Liver (tissue), 9 donors: ENCODE results near the gene CLIP1. TPM values are rescaled to one million over a fixed set of nuclear protein-coding genes. Genes with fewer than 3 reads are reported as not detected.
"Not testable (repeated sequence)": the region's sequence is repeated elsewhere in the genome, so short reads cannot be mapped to it uniquely, and the experiment has no call there.

Experiments
- DNase-seq: peaks from one replicate; pipeline ENCODE4 v3.0.0-alpha.2; 2017; ENCODE audit warnings: low spot score
- H3K27ac ChIP-seq, 2 donors: one replicate each; pipeline ENCODE4 v1.7.0; 2013; ENCODE audit warnings: inconsistent platforms in 2 of 2, low read length in 2 of 2, control low read depth in 1 of 2, low read depth in 1 of 2, mild to moderate bottlenecking in 1 of 2
- H3K27me3 ChIP-seq, 4 donors: one replicate each; pipeline versions ENCODE4 v1.6.1 to v1.7.0; 2013; ENCODE audit warnings: low read length in 3 of 4, inconsistent platforms in 1 of 4, mild to moderate bottlenecking in 1 of 4, moderate library complexity in 1 of 4; ENCODE audit not compliant: control insufficient read depth in 4 of 4, insufficient read depth in 4 of 4
- H3K36me3 ChIP-seq, 4 donors: one replicate each; pipeline versions ENCODE4 v1.6.1 to v1.7.0; 2013; ENCODE audit warnings: low read length in 3 of 4, mild to moderate bottlenecking in 3 of 4, low read depth in 1 of 4, moderate library complexity in 1 of 4; ENCODE audit not compliant: control insufficient read depth in 4 of 4, insufficient read depth in 3 of 4
- H3K4me1 ChIP-seq, 4 donors: one replicate each; pipeline versions ENCODE4 v1.6.1 to v1.7.0; 2013; ENCODE audit warnings: low read length in 3 of 4, mild to moderate bottlenecking in 3 of 4, moderate library complexity in 1 of 4; ENCODE audit not compliant: control insufficient read depth in 4 of 4, insufficient read depth in 4 of 4
- H3K4me3 ChIP-seq, 3 donors: one replicate each; pipeline versions ENCODE4 v1.6.1 to v1.7.0; 2013; ENCODE audit warnings: low read length in 3 of 3, control low read depth in 1 of 3, low read depth in 1 of 3, mild to moderate bottlenecking in 1 of 3
- H3K9ac ChIP-seq, 2 donors: one replicate each; pipeline ENCODE4 v1.7.0; 2013; ENCODE audit warnings: low read length in 2 of 2, mild to moderate bottlenecking in 2 of 2, moderate library complexity in 2 of 2, control low read depth in 1 of 2, low read depth in 1 of 2
- H3K9me3 ChIP-seq, 4 donors: one replicate each; pipeline versions ENCODE4 v1.6.1 to v1.7.0; 2013; ENCODE audit warnings: low read length in 3 of 4; ENCODE audit not compliant: control insufficient read depth in 4 of 4
- FOXA1 ChIP-seq: IDR thresholded peaks from 2 replicates; pipeline ENCODE4 v1.6.1; 2016; ENCODE audit warnings: antibody characterized with exemption
- GABPA ChIP-seq, 2 donors: IDR thresholded peaks in 1 of 2; conservative IDR thresholded peaks in 1 of 2; 2 replicates each; pipeline ENCODE4 v1.6.1; 2016; ENCODE audit warnings: antibody characterized with exemption in 2 of 2, mild to moderate bottlenecking in 1 of 2, moderate library complexity in 1 of 2
- HNF4A ChIP-seq, 2 donors: conservative IDR thresholded peaks; 2 replicates each; pipeline ENCODE4 v1.6.1; 2016; ENCODE audit warnings: antibody characterized with exemption in 2 of 2, mild to moderate bottlenecking in 2 of 2
- HNF4G ChIP-seq: IDR thresholded peaks from 2 replicates; pipeline ENCODE4 v1.6.1; 2016; ENCODE audit warnings: antibody characterized with exemption
- JUND ChIP-seq, 2 donors: IDR thresholded peaks; 2 replicates each; pipeline ENCODE4 v1.6.1; 2016; ENCODE audit warnings: antibody characterized with exemption in 2 of 2
- NR2F2 ChIP-seq: IDR thresholded peaks from 2 replicates; pipeline ENCODE4 v1.6.1; 2016; ENCODE audit warnings: antibody characterized with exemption
- RAD21 ChIP-seq, 2 donors: IDR thresholded peaks; 2 replicates each; pipeline ENCODE4 v1.6.1; 2016; ENCODE audit warnings: antibody characterized with exemption in 2 of 2, mild to moderate bottlenecking in 2 of 2
- REST ChIP-seq: IDR thresholded peaks from 2 replicates; pipeline ENCODE4 v1.6.1; 2016; ENCODE audit warnings: antibody characterized with exemption, mild to moderate bottlenecking
- RXRA ChIP-seq, 2 donors: IDR thresholded peaks; 2 replicates each; pipeline ENCODE4 v1.6.1; 2017 to 2018; ENCODE audit warnings: antibody characterized with exemption in 2 of 2, mild to moderate bottlenecking in 1 of 2
- SP1 ChIP-seq: IDR thresholded peaks from 2 replicates; pipeline ENCODE4 v1.6.1; 2018; ENCODE audit warnings: antibody characterized with exemption, mild to moderate bottlenecking
- YY1 ChIP-seq: IDR thresholded peaks from 2 replicates; pipeline ENCODE4 v1.6.1; 2016; ENCODE audit warnings: antibody characterized with exemption, mild to moderate bottlenecking
- ZBTB33 ChIP-seq: IDR thresholded peaks from 2 replicates; pipeline ENCODE4 v1.6.1; 2016; ENCODE audit warnings: antibody characterized with exemption
- WGBS: extraction: QIAGEN DNeasy Blood & Tissue Kit; methylation state at CpG from one replicate; pipeline ENCODE4 v1.1.7; 2013; 5-methylcytosine and 5-hydroxymethylcytosine counted together
- polyA plus RNA-seq, 2 donors: library from polyadenylated mRNA; stranded (reverse) in 1 of 2; unstranded in 1 of 2; fragments of 200-250 nt in 1 of 2; fragments of >200 nt in 1 of 2; fragmentation: Nextera tagmentation in 1 of 2; extraction: Ambion mirVana in 1 of 2; gene quantifications; one replicate each; pipeline versions ENCODE4 v1.2.1 to v1.2.3, GENCODE V29; 2013 to 2015
- total RNA-seq, 2 donors: library from RNA; depleted of rRNA; stranded (reverse); fragments of >200 nt; gene quantifications; one replicate each; pipeline ENCODE4 v1.2.3, GENCODE V29; 2014
- TF ChIP-seq, protein P1 (sequence below): IDR thresholded peaks from 2 replicates; pipeline ENCODE4 v1.6.1; 2016; ENCODE audit warnings: antibody characterized with exemption
- TF ChIP-seq, protein P2 (sequence below): IDR thresholded peaks from 2 replicates; pipeline ENCODE4 v1.6.1; 2016; ENCODE audit warnings: antibody characterized with exemption
- donor health status: healthy.
- donor health status: healthy.
- donor health status: healthy.
- donor health status: healthy.
- donor health status: healthy.

The CLIP1 gene
- total and polyA plus RNA-seq, 4 donors = 13.0 to 41.9 (median 26.0) TPM

DNA sequence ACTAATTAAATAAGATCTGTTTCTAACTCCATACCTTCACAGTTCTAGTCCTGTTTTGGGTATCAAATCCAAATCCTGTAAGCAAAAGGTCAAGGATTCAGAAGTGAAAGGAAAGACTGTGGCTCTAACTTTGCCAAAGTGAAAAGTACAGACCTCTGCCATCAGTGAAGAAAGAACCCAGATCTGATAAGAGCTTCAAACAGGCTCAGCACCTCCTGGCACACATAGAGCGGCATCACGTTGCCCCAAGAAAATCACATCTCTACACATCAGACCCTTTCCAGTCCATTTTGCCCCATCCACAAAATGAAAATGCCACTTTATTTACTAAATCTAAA, 23.2 kb downstream of the CLIP1 start (continued):
- no peak for TF ChIP-seq REST
- TF ChIP-seq HNF4A (conservative IDR thresholded peaks at IDR 0.05) = peak in 1 of 2 donors; percentile 8
- no peak for TF ChIP-seq FOXA1
- TF ChIP-seq SP1 = peak; percentile 6
- peak in 1 of 2 donors; percentile 49 for TF ChIP-seq RXRA (IDR thresholded peaks at IDR 0.05)
- TF ChIP-seq ZBTB33 = no peak
- TF ChIP-seq, protein P1, sequence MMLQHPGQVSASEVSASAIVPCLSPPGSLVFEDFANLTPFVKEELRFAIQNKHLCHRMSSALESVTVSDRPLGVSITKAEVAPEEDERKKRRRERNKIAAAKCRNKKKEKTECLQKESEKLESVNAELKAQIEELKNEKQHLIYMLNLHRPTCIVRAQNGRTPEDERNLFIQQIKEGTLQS = no peak

GRCh38 chr12:122397981-122398380, 24.5 kb downstream of the CLIP1 start:
- not testable (repeated sequence) for H3K27ac ChIP-seq, DNase-seq
- H3K4me1 ChIP-seq = peaks cover 1 to 28% (median 16%) of the 10 kb centered on the region in 4 donors

DNA sequence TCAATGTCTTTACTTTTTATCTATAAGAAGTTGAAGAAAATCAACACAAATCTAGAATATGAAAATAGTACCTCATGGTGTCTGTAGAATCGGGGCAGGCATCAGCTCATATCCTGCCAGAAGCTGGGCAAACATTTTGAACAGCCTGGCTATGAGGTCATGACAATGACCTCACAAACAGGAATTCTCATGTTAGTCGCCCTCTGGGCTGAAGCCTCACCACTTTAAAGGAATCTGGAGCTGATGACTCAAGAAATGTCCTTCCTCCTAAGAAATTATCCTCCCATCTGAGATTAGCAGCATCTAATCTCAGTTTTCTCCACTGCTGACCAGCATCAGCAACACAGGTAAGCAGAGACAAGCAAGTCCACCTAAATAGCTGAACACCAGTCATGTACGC, 27.1 kb downstream of the CLIP1 start:
- Histone ChIP-seq H3K36me3 (peaks cover 0 to 4% (median 0%) of the 10 kb centered on the region in 4 donors), H3K27ac (peak overlapping the region; percentile 77 to 79), H3K4me3 (no peak overlapping the region), H3K9me3 (no peaks in the 10 kb centered on the region), H3K27me3 (no peaks in the 10 kb centered on the region), H3K4me1 (peaks cover 0 to 24% (median 14%) of the 10 kb centered on the region in 4 donors), H3K9ac (peak overlapping the region in 1 of 2 donors; percentile 72)
- 48% methylated on average over 3 of the region's 3 CpGs for WGBS
- TF ChIP-seq RAD21 (IDR thresholded peaks at IDR 0.05) = no peak
- no peak for DNase-seq

More at GRCh38 chr12:122397981-122398380, 24.5 kb downstream of the CLIP1 start:
- H3K27me3 ChIP-seq, H3K36me3 ChIP-seq, H3K9me3 ChIP-seq, H3K4me3 ChIP-seq, H3K9ac ChIP-seq: not testable (repeated sequence)
- WGBS = 75% methylated on average over 6 of the region's 6 CpGs

DNA sequence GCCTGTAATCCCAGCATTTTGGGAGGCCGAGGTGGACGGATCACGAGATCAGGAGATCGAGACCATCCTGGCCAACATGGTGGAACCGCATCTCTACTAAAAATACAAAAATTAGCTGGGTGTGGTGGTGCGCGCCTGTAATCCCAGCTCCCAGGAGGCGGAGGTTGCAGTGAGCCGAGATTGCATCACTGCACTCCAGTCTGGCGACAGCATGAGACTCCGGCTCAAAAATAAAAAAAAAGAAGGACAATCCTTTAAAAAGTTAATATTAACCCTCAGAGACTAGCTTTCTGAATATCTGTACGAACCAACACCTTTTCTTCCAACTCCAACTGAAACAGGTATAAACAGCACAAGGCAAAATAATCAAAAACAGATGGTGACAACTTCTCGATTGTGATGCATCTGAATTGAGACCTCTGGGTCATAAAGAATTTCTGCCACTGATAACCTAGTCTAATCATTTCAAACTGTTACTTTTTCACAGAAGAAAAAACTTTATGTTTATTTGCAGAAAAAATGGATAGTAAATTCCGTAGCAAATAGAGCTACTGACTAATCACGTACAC, 27.8 kb downstream of the CLIP1 start:
- Histone ChIP-seq H3K4me3 (no peak overlapping the region), H3K27ac (peak overlapping the region; percentile 77 to 79), H3K9me3 (no peaks in the 10 kb centered on the region), H3K9ac (peak overlapping the region in 1 of 2 donors; percentile 72), H3K27me3 (no peaks in the 10 kb centered on the region), H3K4me1 (peaks cover 0 to 17% (median 10%) of the 10 kb centered on the region in 4 donors), H3K36me3 (peaks cover 0 to 4% (median 0%) of the 10 kb centered on the region in 4 donors)
- DNase-seq = no peak
- 28% methylated on average over 14 of the region's 15 CpGs for WGBS
- TF ChIP-seq, protein P1 = peak; percentile 88
- no peak for TF ChIP-seq FOXA1
- TF ChIP-seq, protein P2, sequence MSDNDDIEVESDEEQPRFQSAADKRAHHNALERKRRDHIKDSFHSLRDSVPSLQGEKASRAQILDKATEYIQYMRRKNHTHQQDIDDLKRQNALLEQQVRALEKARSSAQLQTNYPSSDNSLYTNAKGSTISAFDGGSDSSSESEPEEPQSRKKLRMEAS = no peak
- no peak for TF ChIP-seq HNF4G
- peak; percentile 21 to 36 for TF ChIP-seq HNF4A (conservative IDR thresholded peaks at IDR 0.05)
- TF ChIP-seq GABPA (IDR thresholded peaks at IDR 0.05 in 1 of 2, conservative IDR thresholded peaks at IDR 0.05 in 1 of 2) = peak in 1 of 2 donors; percentile 16
- TF ChIP-seq SP1 = peak; percentile 35
- TF ChIP-seq RXRA (IDR thresholded peaks at IDR 0.05) = peak in 1 of 2 donors; percentile 33
- TF ChIP-seq NR2F2 = no peak
- peak in 1 of 2 donors; percentile 35 for TF ChIP-seq JUND (IDR thresholded peaks at IDR 0.05)
- peak; percentile 14 to 24 for TF ChIP-seq RAD21 (IDR thresholded peaks at IDR 0.05)
- TF ChIP-seq YY1 = peak; percentile 35
- TF ChIP-seq ZBTB33 = peak; percentile 54
